HEK293 (cell line): ENCODE results near the gene OIP5.

ENCODE experiments used
- CTCF ChIA-PET: fragments of 350-600 bp; formaldehyde crosslinking; extraction: SDS; loops from one replicate; lab custom pipeline; 2021; ENCODE audit warnings: antibody characterized with exemption; lab: Yijun Ruan, JAX
- POLR2A ChIA-PET: fragments of 300-600 bp; formaldehyde crosslinking; extraction: SDS; loops from one replicate; lab custom pipeline; 2020; ENCODE audit warnings: antibody characterized with exemption, inconsistent platforms; lab: Yijun Ruan, JAX
- H3K27ac ChIP-seq: fragments of 200-500 bp; sonication (Bioruptor generic); 2 replicates; pipeline ENCODE4 v1.5.1; 2014; ENCODE audit warnings: low read depth, low read length, control low read depth, inconsistent platforms; ENCODE audit errors: extremely low read depth
- H3K36me3 ChIP-seq, 2 experiments: fragments of 200-500 bp in 1 of 2; sonication (Bioruptor generic) in 1 of 2; 1 replicate in 1 of 2; 2 replicates in 1 of 2; pipeline ENCODE4 v1.5.1; 2014 to 2017; ENCODE audit warnings: inconsistent platforms in 2 of 2, low read length in 2 of 2; ENCODE audit not compliant: control insufficient read depth in 2 of 2, insufficient read depth in 1 of 2
- H3K4me1 ChIP-seq: fragments of 200-500 bp; sonication (Bioruptor generic); 2 replicates; pipeline ENCODE4 v1.5.1; 2014; ENCODE audit warnings: mild to moderate bottlenecking, low read length, inconsistent platforms; ENCODE audit not compliant: control insufficient read depth, insufficient read depth
- H3K4me3 ChIP-seq: 2 replicates; pipeline ENCODE4 v1.5.1; 2011; ENCODE audit warnings: low read depth, mild to moderate bottlenecking, control low read depth, low read length, moderate library complexity
- H3K9me3 ChIP-seq: fragments of 200-500 bp; sonication (Bioruptor generic); 2 replicates; pipeline ENCODE4 v1.5.1; 2014; ENCODE audit warnings: low read depth, low read length, inconsistent platforms; ENCODE audit not compliant: control insufficient read depth, insufficient read depth
- BCL6B ChIP-seq: fragments of 450-650 bp; formaldehyde crosslinking; IDR thresholded peaks from 2 replicates; pipeline ENCODE4 v1.5.1; 2017; ENCODE audit warnings: missing biosample characterization, missing genetic modification characterization
- HOXC10 ChIP-seq: sonication (generic); formaldehyde crosslinking; IDR thresholded peaks from 2 replicates; pipeline ENCODE4 v1.8.1; 2023; ENCODE audit warnings: mild to moderate bottlenecking, missing genetic modification reagents
- PRDM6 ChIP-seq: fragments of 450-650 bp; formaldehyde crosslinking; IDR thresholded peaks from 2 replicates; pipeline ENCODE4 v1.5.1; 2017; ENCODE audit warnings: missing biosample characterization, missing genetic modification characterization
- TSHZ1 ChIP-seq: fragments of 450-650 bp; formaldehyde crosslinking; IDR thresholded peaks from 2 replicates; pipeline ENCODE4 v1.5.1; 2016; ENCODE audit warnings: missing biosample characterization, missing genetic modification characterization, borderline replicate concordance
- YY2 ChIP-seq: fragments of 450-650 bp; formaldehyde crosslinking; IDR thresholded peaks from 2 replicates; pipeline ENCODE4 v1.5.1; 2016; ENCODE audit warnings: missing biosample characterization, missing genetic modification characterization
- ZNF148 ChIP-seq: fragments of 450-650 bp; formaldehyde crosslinking; IDR thresholded peaks from 2 replicates; pipeline ENCODE4 v1.5.0; 2017; ENCODE audit warnings: missing biosample characterization, missing genetic modification characterization, borderline replicate concordance
- ZNF155 ChIP-seq: fragments of 450-650 bp; formaldehyde crosslinking; IDR thresholded peaks from 2 replicates; pipeline ENCODE4 v1.5.1; 2016; ENCODE audit warnings: missing biosample characterization, missing genetic modification characterization
- ZNF302 ChIP-seq: fragments of 450-650 bp; formaldehyde crosslinking; IDR thresholded peaks from 2 replicates; pipeline ENCODE4 v1.5.1; 2016; ENCODE audit warnings: missing biosample characterization, missing genetic modification characterization, low read depth
- ZNF324 ChIP-seq: fragments of 450-650 bp; formaldehyde crosslinking; IDR thresholded peaks from 2 replicates; pipeline ENCODE4 v1.5.1; 2016; ENCODE audit warnings: missing biosample characterization, missing genetic modification characterization
- ZNF366 ChIP-seq: fragments of 450-650 bp; formaldehyde crosslinking; conservative IDR thresholded peaks from 2 replicates; pipeline ENCODE4 v1.5.1; 2016; ENCODE audit warnings: missing biosample characterization, missing genetic modification characterization
- ZNF426 ChIP-seq: fragments of 450-650 bp; formaldehyde crosslinking; IDR thresholded peaks from 2 replicates; pipeline ENCODE4 v1.5.1; 2017; ENCODE audit warnings: missing biosample characterization, missing genetic modification characterization, mild to moderate bottlenecking, inconsistent platforms, moderate library complexity
- ZNF514 ChIP-seq: fragments of 450-650 bp; formaldehyde crosslinking; IDR thresholded peaks from 2 replicates; pipeline ENCODE4 v1.5.1; 2016; ENCODE audit warnings: missing biosample characterization, missing genetic modification characterization
- ZNF580 ChIP-seq: fragments of 450-650 bp; formaldehyde crosslinking; IDR thresholded peaks from 2 replicates; pipeline ENCODE4 v1.5.1; 2016; ENCODE audit warnings: missing biosample characterization, missing genetic modification characterization
- ZNF670 ChIP-seq: fragments of 450-650 bp; formaldehyde crosslinking; IDR thresholded peaks from 2 replicates; pipeline ENCODE4 v1.5.1; 2016; ENCODE audit warnings: missing biosample characterization, missing genetic modification characterization, low read depth
- ZNF747 ChIP-seq: fragments of 450-650 bp; formaldehyde crosslinking; IDR thresholded peaks from 2 replicates; pipeline ENCODE4 v1.5.1; 2016; ENCODE audit warnings: missing biosample characterization, missing genetic modification characterization
- ZNF76 ChIP-seq: fragments of 450-650 bp; formaldehyde crosslinking; IDR thresholded peaks from 2 replicates; pipeline ENCODE4; 2016; ENCODE audit warnings: low read depth, missing biosample characterization, missing genetic modification characterization, borderline replicate concordance
- ZNF776 ChIP-seq: fragments of 450-650 bp; formaldehyde crosslinking; IDR thresholded peaks from 2 replicates; pipeline ENCODE4 v1.5.0; 2017; ENCODE audit warnings: missing biosample characterization, missing genetic modification characterization, borderline replicate concordance
- ZNF792 ChIP-seq: fragments of 450-650 bp; formaldehyde crosslinking; IDR thresholded peaks from 2 replicates; pipeline ENCODE4 v1.5.1; 2016; ENCODE audit warnings: missing biosample characterization, missing genetic modification characterization

The OIP5 gene

GRCh38 chr15:41377978-41378377 lies 45.6 kb upstream of the OIP5 start:
- Histone ChIP-seq H3K4me1 (no peaks in the 10 kb centered on the region), H3K9me3 (no peaks in the 10 kb centered on the region), H3K4me3 (no peak overlapping the region), H3K27ac (no peak overlapping the region), H3K36me3 (peaks cover 40 to 76% of the 10 kb centered on the region in 2 experiments)
- ChIA-PET CTCF (no interaction called here), POLR2A (interaction anchor here (0.7 kb wide), 1 partner anchor 306 kb away, joined by 3 read pairs; no protein-coding TSS in a partner anchor)
- TF ChIP-seq ZNF670 (tag by site-specific recombination), result no peak
- TF ChIP-seq ZNF580, result no peak
- TF ChIP-seq ZNF302 (tag by site-specific recombination), result no peak
- no peak for TF ChIP-seq YY2 (tag by site-specific recombination)
- no peak for TF ChIP-seq ZNF76 (tag by site-specific recombination)
- no peak for TF ChIP-seq HOXC10 (CRISPR knock-in tag)
- TF ChIP-seq ZNF155 (tag by site-specific recombination), result no peak
- TF ChIP-seq ZNF366, result no peak
- no peak for TF ChIP-seq ZNF148
- TF ChIP-seq ZNF514 (tag by site-specific recombination), result no peak
- no peak for TF ChIP-seq ZNF792 (tag by site-specific recombination)
- TF ChIP-seq ZNF426, result no peak
- no peak for TF ChIP-seq BCL6B (tag by site-specific recombination)
- TF ChIP-seq ZNF776 (tag by site-specific recombination), result no peak
- TF ChIP-seq PRDM6, result no peak
- TF ChIP-seq TSHZ1 (tag by site-specific recombination), result no peak

- H3K9me3 ChIP-seq, result no peaks in the 10 kb centered on the region
- H3K36me3 ChIP-seq, result peaks cover 67 to 89% of the 10 kb centered on the region in 2 experiments
- CTCF ChIA-PET, result interaction anchor here (0.6 kb wide), 1 partner anchor 142 kb away, joined by 3 read pairs; no protein-coding TSS in a partner anchor
- no peaks in the 10 kb centered on the region for H3K4me1 ChIP-seq
- H3K27ac ChIP-seq, result no peak overlapping the region
- no peak overlapping the region for H3K4me3 ChIP-seq
- POLR2A ChIA-PET, result no interaction called here
- TF ChIP-seq ZNF324 (tag by site-specific recombination) (no peak), ZNF747 (tag by site-specific recombination) (no peak)
Observed at GRCh38 chr15:41367418-41367817, 35.0 kb upstream of the OIP5 start.
